HG03469 (cell line): ENCODE measurements around the gene CCDC136.
A peak's percentile ranks its signal among the peaks of the same experiment; 100 is the strongest.

Source experiments
- ATAC-seq: cut with Tn5 transposase; IDR thresholded peaks from one replicate; pipeline ENCODE4 v1.9.1; 2021; ENCODE audit warnings: mild to moderate bottlenecking, moderate library complexity, moderate number of reproducible peaks; ENCODE audit not compliant: unreplicated experiment

The CCDC136 gene

GRCh38 chr7:128859232-128860157, 67.7 kb downstream of the CCDC136 start:
- no peak for ATAC-seq

DNA sequence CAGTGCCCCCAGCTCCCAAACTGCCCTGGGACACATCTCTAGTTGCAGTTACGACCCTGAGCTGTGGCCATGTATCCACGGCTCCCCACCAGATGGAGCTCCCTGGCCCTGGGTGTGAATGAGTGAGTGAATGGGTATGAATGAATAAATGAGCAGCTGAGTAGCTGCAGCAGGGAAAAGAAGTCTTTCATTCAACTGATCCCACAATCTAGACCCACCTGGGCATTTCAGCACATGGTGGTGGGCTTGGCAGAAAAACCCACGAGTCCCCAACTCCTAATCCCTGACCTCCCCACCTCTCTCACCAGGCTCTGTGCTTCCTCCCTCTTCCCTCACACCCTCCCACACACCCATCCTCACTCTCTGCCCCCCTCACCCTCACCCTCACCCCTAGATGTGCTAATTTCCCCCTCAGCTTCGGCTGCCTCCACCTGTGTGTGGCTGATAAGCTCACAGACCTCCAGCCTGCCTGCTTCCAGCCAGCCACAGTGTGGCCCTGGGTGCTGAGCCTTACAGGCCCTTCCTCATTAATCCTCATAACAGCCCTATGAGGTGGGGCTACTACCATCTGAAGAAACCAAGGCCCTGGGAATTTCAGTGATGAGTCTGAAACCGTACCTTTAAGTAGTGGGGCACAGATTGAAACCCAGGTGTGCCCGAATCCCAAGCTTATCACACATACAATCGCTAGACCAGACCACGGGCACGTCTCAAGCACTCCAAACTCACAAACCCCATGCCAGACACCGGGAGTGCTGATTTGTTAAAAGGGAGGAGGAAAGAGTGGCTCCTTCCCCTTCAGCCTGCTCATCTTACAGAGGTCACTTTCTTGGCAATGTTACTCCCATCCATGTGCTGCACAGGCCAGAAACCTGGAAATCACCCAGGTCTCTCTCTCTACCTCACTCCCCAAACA, 68.6 kb downstream of the CCDC136 start:
- no peak for ATAC-seq

- ATAC-seq = no peak
These were observed 70.3 kb downstream of the CCDC136 start for GRCh38 chr7:128861957-128862570.

DNA sequence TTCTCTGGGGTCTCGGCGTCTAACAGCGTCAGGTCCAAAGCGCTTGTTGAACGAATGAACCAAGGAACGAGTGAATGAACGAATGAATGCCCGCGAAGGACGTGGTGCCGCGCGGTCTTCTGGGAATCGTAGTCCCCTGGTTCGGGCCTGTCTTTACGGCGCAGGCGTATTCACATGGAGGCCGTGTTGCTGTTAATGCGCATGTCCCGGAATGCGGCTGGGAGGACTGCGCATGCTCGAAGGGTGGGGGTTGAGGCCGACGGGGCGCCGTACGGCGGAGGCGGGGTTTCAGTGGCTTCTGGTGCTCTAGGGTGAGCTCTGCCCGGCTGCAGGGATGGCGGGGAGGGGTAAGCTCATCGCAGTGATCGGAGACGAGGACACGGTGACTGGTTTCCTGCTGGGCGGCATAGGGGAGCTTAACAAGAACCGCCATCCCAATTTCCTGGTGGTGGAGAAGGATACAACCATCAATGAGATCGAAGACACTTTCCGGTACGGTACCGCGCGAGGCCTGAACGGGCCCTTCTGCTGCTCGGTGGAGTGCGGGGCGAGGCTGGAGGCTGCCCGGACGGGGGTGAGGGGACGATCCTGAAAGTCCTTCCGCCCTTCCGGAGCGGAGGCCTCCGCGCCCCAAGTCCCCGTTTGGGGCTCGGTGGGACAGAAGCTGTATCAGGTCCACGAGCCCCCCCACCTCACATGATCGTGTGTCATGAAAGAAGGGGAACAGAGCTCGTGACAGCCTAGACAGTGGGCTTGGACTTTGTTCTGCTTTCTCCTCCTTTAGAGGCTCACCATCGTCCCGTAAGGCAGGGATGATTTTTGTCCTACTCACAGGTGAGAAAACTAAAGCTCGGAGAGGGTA, 71.0 kb downstream of the CCDC136 start, which contains the start of gene ATP6V1F:
ATP6V1F (plus strand) TSS at position 286 of the 862 bp plus-strand sequence; CDS start at position 335, 49 bp downstream.
- ATAC-seq = peak; percentile 66

DNA sequence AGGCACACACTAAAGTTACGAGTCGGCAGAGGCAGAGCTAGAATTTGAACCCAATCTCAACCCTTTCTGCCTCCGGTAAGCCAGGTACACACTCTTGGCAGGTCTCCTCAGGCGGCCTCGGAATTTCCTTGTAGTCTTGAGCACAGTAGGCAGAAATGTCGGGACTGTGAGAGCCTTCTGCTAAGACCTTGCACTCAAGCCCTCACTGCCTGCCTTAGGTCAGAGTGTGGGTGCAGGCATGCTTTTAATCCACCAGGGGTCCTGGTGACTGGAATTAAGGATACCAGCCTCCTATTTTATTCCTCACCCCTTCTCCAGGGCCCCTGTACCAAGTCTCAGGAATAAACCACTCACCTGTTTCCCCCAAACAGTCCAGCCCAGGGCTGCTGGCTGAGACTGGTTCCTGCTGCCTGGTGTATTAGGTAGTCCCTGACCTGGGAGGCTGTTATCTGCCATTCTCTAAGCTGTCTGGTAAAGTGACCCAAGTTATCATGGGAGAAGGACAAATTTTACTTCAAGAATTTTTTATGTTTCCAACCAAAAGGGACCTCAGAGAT, 71.7 kb downstream of the CCDC136 start:
- peak; percentile 17 for ATAC-seq

GRCh38 chr7:128865303-128865702, 73.5 kb downstream of the CCDC136 start:
- ATAC-seq = no peak

- ATAC-seq = no peak
These were observed 74.5 kb downstream of the CCDC136 start for GRCh38 chr7:128865996-128866877.

- no peak for ATAC-seq
These were observed 75.5 kb downstream of the CCDC136 start for GRCh38 chr7:128867241-128867640.

- no peak for ATAC-seq
These were observed 76.3 kb downstream of the CCDC136 start for GRCh38 chr7:128867842-128868623.

GRCh38 chr7:128868624-128869137, 76.9 kb downstream of the CCDC136 start:
- no peak for ATAC-seq

DNA sequence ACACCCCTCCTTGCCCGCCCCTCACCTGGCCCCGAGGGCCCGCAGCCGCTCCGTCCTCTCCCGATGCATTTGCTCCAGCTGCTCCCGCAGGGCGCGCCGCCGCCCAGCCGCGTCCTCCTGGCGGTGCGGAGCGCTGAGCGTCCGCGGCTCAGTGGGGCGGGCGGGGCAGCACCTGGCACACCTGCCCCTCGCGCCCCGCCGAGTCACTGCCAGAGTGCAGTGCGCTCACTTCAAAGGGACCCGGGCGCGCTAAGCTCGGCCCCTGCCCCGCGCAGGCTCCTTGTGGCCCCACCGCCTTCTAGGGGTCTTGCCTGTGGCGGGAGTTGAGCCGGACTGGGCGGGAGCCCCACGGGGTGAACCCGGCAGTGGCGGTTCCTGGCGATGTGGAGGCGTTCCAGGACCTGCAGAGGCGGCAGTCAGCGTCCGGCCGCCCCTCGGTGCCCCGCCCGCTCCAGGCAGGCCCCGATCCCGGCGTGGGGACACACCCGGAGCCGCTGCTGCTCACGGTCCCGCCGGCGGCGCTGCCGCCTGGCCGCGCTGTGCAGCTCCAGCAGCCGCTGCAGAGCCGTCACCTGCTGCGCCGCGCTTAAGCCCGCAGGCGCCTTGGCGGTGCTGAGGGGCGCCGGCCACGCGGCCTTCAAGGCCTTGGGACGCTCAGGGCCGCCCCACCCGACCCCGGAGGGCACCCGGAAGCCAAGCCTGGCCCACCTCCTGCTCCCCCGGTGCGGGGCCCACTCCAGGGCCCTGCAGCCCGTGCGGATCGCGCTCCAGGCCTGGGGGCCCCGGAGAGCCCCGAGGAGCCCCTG, 77.6 kb downstream of the CCDC136 start:
- peak; percentile 35 for ATAC-seq

DNA sequence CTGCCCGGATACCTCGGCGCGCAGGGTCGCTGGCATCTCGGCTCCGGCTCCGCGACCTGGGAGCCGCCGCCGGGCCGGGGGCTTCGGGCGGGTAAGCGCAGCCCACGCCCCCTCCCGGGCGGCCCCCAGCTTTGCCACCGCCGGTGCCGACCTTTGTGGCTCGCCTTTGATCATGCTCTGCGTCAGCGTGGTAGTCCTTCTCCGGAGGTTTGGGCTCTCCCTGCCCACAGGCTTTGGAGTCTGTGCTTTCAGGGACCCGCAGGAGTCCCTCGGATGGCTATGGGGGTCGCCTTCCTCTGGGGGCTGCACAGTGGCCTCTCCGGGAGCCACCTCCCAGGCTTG, 78.1 kb downstream of the CCDC136 start:
- no peak for ATAC-seq

DNA sequence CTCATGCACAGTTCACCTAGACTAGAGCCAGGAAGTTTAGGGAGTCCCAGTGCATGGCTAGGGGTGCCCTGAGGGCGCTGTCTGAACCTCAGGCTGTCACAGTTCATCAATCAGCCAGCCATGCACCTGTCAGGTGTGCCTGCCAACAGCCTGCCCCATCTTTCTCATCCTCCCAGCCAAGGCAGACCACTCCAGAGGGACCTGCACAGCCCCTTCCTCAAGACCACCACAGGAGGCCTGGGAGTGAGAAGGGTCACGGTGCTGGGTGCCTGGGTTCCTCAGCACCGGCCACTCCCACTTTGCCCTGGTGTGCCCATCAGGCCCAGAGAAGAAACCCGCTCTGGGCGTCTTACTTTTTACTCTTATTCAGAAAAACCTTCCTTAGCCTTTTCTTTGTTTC, 79.3 kb downstream of the CCDC136 start:
- ATAC-seq = no peak
